ENCODE measurements around the gene PLK5.
"Not testable (repeated sequence)": the region's sequence is repeated elsewhere in the genome, so short reads cannot be mapped to it uniquely, and the experiment has no call there.

The PLK5 gene

DNA sequence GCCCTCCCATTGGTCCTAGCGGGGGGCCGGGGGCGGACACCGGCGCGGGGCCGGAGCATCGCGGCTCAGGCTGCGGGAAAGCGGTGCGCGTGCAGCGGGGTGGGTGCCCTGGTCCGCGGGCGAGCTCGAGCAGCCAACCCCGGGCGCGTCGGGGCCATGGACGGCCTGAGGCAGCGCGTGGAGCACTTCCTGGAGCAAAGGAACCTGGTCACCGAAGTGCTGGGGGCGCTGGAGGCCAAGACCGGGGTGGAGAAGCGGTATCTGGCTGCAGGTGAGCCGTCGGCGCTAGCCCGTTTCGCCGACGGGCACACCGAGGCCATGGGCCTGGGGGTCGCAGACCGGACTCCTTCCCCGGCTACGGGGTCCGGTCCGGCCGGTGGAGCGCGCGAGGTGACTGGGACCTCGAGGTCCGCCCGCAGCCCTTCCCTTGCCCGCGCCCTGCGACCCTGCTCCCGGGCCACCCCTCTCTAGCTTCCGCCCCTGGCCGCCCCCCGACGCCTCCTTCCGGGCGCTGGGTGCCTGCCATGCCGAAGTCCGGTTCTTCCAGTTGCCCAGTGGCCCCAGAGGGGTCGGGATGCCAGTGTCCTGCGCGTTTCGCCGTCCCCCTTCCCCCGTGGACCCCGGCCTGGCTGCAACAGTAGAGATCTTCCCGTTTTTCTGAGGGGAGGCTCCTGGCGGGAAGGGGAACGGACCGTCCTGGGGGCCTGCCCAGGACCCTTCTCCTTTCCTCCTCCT lies 32.6 kb upstream of the PLK5 start, which contains the start of gene REEP6:
REEP6 (plus strand) TSS at position 68 of the 735 bp plus-strand sequence; CDS start at position 157, 89 bp downstream.
- DNase-seq: no peak

- no peak for DNase-seq
Observed at GRCh38 chr19:1491849-1492170, 32.1 kb upstream of the PLK5 start.

DNA sequence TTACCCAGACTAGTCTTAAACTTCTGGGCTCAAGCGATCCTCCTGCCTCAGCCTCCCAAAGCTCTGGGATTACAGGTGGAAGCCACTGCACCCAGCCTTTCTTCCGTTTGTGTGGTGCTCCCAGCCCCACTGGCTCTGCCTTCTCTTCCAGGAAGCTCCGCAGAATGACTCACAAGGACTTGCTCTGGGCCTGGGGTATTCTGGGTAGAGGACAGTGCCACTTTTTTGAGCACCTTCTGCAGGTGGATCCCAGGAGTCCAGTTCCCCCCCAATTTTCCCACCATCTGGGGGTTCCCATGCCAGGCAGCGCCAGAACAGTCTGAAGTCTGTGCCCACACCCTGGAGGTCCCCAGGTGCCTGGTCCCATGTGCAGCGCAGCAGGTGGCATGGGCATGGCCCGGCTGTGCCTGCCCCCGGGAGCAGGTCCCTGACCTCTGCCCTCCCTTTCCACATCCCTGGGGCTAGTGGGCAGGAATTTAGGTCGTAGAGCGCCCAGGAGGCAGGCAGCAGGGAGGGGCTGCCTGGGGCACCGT lies 31.3 kb upstream of the PLK5 start:
- no peak for DNase-seq

GRCh38 chr19:1494115-1494815 lies 29.6 kb upstream of the PLK5 start:
- DNase-seq: no peak

DNA sequence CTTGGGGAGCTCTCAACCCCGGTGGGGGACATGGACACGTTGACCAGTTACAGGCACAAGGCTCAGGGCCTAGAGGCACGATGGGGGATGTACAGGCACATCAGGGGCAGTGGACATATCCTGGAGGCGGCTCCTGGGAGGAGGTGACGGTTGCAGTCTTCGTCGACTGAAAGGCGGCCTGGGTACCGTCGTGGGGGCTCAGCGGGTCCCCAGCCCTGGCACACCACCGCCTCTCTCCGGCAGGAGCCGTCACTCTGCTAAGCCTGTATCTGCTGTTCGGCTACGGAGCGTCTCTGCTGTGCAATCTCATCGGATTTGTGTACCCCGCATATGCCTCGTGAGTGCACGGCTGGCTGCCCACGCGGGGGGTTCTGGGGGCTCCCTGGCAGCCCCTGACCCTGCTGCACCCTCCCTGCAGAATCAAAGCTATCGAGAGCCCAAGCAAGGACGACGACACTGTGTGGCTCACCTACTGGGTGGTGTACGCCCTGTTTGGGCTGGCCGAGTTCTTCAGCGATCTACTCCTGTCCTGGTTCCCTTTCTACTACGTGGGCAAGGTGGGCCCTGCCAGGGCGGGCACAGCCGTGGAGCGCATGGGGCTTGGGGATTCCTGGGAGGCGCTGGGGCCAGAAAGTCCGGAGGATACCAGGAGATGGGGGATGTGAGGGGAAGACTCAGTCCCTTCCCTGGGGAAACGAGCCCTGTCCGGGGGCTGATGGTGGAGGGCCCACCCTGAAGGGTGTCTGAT lies 28.7 kb upstream of the PLK5 start:
- no peak for DNase-seq

GRCh38 chr19:1495799-1496713 lies 27.8 kb upstream of the PLK5 start:
- DNase-seq: no peak

DNA sequence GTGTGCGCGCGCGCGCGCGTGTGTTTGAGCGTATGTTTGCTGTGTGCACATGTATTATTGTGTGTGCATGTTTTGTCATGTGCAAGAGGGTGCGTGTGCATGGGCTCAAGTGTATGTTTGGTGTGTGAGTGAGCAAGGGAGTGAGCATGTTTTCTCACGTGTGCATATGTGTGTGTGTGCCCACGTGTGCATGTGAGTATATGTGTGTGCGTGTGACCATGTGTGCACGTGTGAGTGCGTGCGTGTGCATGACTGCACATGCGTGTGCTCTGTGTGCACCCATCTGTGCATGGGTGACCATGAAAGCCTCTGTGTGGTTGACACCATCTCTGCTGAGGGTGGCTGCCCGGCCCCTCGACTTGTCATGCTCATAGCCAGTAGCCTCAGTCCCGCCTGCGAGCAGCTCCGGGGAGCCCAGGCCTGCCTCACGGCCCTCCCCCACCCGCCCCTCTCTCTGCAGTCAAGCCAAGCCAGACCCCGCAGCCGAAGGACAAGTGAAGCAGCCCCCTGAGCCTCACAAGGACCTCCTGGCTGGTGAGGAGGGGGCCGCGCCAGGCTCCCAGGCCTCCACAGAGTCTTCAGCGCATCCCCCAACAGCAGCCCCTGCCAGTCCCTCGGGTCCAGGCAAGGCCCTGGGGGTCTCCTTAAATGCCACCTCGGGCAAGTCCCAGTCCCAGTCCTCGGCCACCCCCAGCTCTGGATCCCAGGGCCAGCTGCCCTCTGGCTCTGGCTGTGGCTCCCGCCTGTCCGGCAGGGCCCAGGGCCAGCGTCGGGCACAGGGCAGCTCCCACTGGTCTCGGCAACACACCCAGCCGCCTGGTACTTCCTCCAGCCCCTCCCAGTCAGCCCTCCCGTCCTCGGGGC lies 26.9 kb upstream of the PLK5 start:
- DNase-seq: no peak

DNA sequence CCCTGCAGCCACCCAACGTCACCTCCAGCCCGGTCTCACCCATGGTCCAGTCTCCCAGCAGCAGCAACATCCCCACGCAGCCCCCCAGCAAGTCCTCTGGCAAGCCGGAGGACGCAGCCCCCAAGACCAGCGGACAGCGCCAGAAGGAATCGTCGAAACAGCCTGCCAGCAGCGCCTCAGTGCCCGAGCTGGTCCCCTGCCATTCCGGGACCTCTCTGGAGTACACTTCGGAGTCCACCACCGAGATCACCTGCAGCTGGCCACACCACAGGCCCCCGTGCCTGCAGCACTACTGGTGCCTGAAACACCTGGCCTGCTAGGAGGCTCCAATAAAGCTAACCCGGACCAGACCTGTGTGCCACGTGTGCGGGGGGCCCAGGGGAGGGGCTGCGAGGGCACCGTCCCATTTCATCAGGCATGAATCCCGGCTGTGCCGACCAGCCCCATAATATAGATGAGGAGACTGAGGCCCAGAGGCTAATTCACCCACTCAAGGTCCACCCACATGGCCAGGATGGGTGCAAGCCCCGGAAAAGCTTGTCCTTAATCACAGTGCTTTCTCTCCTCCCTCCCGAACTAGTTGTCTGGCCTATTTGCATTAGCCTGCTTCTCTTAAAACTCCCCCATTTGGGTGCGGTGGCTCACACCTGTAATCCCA lies 26.2 kb upstream of the PLK5 start:
- no peak for DNase-seq

DNA sequence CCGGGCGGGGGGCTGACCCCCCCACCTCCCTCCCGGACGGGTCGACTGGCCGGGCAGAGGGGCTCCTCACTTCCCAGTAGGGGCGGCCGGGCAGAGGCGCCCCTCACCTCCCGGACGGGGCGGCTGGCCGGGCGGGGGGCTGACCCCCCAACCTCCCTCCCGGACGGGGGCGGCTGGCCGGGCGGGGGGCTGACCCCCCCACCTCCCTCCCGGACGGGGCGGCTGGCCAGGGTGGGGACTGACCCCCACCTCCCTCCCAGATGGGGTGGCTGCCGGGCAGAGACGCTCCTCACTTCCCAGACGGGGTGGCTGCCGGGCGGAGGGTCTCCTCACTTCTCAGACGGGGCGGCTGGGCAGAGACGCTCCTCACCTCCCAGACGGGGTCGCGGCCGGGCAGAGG lies 24.6 kb upstream of the PLK5 start:
- DNase-seq: not testable (repeated sequence)

DNA sequence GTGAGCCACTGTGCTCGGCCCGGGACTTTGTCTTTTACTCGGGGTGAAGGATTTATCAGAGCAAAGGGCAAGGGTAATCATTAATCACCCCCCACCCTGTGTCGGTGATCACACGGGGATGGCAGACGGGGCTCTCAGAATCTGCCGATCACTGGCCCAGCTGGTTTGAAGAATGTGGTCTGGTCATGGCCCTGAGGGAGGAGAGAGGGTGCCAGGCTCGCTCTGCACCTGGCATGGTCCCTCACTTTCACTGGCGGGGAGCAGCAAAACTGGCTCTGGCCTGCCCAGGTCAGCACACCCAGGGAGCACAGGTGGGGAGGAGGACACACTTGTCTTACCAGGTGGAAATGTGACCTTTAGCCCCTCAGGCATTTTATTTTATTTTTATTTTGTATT lies 22.7 kb upstream of the PLK5 start:
- no peak for DNase-seq

DNA sequence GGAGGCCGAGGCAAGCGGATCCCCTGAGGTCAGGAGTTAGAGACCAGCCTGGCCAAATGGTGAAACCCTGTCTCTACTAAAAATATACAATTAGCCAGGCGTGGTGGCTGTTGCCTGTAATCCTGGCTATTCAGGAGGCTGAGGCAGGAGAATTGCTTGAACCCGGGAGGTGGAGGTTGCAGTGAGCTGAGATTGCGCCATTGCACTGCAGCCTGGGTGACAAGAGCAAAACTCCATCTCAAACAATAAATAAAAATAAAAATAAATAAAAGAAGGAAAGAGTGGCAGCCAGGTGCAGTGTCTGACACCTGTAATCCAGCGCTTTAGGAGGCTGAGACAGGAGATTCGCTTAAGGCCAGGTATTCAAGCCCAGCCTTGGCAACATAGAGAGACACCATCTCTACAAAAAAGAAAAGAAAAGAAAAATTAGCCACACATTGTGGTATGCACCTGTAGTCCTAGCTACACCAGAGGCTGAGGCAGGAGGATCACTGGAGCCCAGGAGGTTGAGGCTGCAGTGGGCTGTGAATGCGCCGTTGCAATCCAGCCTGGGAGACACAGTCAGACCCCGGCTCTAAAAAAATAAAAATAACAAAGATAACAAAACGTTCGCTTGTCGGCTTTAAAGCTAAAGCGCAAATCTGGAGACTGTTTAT lies 21.3 kb upstream of the PLK5 start:
- DNase-seq: no peak

DNA sequence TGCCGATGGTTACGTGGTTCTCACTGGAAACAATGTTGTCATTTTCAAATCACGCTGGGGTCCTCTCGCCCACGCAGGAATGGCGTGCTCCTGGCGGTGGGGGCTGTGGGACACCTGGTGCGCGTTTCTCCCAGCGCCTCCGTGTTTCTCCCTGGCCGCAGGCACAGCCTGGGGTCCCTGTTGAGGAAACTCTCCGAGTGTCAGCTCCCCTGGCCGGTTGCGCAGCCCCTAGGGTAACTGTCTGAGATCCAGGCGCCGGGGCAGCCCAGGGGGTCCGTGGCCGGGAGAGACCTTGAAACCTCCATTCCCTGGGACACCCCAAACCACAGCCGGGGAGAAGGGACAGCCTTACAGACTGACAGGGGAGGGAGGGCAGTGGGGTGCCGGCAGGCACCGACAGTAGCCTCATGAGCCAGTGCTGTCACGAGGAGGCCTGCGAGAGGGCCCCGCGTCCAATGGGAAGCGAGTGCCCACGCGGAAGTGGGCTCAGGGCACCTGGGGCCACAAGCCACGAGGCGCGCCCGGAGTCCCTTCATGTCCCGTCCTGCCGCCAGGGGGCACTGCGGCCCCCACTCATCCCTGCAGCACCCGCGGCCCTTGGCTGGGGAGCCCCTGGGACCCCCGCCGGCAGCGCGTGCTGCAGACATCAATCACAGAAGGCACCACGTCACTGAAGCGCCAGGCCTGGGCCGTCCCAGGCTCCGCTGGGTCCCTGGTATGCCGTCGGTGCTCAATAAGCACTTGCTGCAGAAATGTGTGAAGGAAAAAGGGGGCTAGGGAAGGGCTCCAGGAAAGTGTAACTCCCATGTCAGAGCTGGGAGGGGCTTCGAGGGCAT lies 20.6 kb upstream of the PLK5 start:
- peak in 36 of 51 donors; percentile 5 to 73 (median 24) for DNase-seq

DNA sequence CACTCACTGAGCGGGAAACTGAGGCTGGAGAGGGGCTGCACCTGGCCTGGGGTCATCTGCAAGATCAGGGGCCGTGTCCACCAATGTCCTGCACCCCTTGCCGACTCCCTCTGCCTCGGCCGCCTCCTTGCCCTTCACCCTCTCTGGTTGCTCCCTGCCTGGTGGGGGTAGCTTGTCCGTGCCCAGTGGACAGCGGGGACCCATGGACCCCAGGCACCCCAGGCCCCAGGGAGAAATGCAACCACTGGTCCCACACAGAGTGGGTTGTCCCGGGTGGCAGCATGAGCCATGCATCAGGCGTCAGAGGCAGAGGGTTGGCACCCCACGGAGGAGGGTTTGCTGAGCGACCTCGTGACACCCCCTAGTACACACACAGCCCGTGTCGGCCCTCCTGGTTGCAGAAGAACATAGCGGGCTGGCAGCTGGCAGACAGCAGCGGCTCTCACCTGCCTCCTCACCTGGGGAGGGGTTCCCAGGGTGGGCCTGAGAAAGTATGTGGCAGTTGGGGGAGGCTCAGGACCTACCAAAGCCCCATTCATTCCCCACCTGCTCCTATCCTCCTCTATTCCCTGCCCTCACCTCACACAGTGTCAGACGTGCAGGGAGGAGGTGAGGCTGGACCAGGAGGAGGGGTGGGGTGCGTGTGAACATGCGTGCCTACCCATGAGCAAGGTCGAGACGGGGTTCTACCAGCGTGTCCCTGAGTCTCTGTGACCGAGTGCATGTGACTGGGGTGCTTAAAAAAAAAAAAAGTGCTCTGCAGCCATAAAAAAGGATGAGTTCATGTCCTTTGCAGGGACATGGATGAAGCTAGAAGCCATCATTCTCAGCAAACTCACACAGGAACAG lies 19.7 kb upstream of the PLK5 start:
- no peak for DNase-seq

- no peak for DNase-seq
Observed at GRCh38 chr19:1505012-1505411, 18.9 kb upstream of the PLK5 start.

GRCh38 chr19:1505991-1506881 lies 17.6 kb upstream of the PLK5 start:
- no peak for DNase-seq

DNA sequence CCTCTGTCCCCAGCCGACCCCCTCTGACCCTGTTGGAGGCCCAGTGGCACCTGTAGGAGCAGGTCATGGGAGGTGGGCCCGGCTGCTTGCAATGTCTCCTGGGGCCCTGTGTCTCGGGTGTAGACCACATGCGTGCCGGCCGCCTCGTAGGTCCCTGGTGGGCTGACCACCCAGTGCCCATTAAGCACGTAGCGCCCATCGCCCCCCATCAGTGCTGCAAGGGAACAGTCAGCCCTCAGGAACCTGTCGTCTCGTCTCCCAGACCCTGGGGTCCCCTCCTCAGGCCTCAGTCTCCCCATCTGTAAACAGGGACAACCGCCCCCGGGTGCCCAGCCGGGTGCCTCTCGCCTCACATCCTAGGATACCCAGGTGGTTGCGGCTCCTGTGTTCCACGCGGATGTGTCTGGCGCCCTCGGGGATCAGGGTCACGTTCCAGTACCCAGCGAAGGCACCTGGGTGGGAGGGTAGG lies 16.7 kb upstream of the PLK5 start:
- DNase-seq: peak in 1 of 51 donors; percentile 37
